Cardiac fibroblast (primary cell): ENCODE measurements around the gene AKAP13.
"Not testable (repeated sequence)": the region's sequence is repeated elsewhere in the genome, so short reads cannot be mapped to it uniquely, and the experiment has no call there.

Experiments used
- DNase-seq, 2 donors: peaks; one replicate each; pipeline versions ENCODE4 v3.0.0 to v3.0.0-alpha.2; 2010; ENCODE audit warnings: low read depth in 2 of 2
- H3K4me3 ChIP-seq, 2 donors: replicated peaks in 1 of 2; 1 replicate in 1 of 2; 2 replicates in 1 of 2; pipeline ENCODE4 v1.5.1; 2011; ENCODE audit warnings: low read depth in 2 of 2, low read length in 2 of 2, mild to moderate bottlenecking in 2 of 2, moderate library complexity in 1 of 2
- TF ChIP-seq, protein P1 (sequence below): IDR thresholded peaks from one replicate; pipeline ENCODE4 v1.5.1; 2011; ENCODE audit warnings: low read depth, mild to moderate bottlenecking, low read length, inconsistent platforms

The AKAP13 gene

DNA sequence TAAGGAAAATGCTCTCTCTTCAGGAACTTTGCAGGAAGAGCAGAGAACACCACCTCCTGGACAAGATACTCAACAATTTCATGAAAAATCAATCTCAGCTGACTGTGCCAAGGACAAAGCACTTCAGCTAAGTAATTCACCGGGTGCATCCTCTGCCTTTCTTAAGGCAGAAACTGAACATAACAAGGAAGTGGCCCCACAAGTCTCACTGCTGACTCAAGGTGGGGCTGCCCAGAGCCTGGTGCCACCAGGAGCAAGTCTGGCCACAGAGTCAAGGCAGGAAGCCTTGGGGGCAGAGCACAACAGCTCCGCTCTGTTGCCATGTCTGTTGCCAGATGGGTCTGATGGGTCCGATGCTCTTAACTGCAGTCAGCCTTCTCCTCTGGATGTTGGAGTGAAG lies 200.5 kb downstream of the AKAP13 start:
- DNase-seq = peak in 1 of 2 donors; percentile 46
- H3K4me3 ChIP-seq = peak overlapping the region in 1 of 2 donors; percentile 25
- TF ChIP-seq, protein P1, sequence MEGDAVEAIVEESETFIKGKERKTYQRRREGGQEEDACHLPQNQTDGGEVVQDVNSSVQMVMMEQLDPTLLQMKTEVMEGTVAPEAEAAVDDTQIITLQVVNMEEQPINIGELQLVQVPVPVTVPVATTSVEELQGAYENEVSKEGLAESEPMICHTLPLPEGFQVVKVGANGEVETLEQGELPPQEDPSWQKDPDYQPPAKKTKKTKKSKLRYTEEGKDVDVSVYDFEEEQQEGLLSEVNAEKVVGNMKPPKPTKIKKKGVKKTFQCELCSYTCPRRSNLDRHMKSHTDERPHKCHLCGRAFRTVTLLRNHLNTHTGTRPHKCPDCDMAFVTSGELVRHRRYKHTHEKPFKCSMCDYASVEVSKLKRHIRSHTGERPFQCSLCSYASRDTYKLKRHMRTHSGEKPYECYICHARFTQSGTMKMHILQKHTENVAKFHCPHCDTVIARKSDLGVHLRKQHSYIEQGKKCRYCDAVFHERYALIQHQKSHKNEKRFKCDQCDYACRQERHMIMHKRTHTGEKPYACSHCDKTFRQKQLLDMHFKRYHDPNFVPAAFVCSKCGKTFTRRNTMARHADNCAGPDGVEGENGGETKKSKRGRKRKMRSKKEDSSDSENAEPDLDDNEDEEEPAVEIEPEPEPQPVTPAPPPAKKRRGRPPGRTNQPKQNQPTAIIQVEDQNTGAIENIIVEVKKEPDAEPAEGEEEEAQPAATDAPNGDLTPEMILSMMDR = no peak

DNA sequence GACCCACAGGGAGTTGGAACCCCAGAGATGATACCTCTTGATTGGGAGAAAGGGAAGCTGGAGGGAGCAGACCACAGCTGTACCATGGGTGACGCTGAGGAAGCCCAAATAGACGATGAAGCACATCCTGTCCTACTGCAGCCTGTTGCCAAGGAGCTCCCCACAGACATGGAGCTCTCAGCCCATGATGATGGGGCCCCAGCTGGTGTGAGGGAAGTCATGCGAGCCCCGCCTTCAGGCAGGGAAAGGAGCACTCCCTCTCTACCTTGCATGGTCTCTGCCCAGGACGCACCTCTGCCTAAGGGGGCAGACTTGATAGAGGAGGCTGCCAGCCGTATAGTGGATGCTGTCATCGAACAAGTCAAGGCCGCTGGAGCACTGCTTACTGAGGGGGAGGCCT lies 201.1 kb downstream of the AKAP13 start:
- TF ChIP-seq, protein P1 = no peak
- DNase-seq = peak; percentile 60 to 83
- peak overlapping the region in 1 of 2 donors; percentile 56 for H3K4me3 ChIP-seq

DNA sequence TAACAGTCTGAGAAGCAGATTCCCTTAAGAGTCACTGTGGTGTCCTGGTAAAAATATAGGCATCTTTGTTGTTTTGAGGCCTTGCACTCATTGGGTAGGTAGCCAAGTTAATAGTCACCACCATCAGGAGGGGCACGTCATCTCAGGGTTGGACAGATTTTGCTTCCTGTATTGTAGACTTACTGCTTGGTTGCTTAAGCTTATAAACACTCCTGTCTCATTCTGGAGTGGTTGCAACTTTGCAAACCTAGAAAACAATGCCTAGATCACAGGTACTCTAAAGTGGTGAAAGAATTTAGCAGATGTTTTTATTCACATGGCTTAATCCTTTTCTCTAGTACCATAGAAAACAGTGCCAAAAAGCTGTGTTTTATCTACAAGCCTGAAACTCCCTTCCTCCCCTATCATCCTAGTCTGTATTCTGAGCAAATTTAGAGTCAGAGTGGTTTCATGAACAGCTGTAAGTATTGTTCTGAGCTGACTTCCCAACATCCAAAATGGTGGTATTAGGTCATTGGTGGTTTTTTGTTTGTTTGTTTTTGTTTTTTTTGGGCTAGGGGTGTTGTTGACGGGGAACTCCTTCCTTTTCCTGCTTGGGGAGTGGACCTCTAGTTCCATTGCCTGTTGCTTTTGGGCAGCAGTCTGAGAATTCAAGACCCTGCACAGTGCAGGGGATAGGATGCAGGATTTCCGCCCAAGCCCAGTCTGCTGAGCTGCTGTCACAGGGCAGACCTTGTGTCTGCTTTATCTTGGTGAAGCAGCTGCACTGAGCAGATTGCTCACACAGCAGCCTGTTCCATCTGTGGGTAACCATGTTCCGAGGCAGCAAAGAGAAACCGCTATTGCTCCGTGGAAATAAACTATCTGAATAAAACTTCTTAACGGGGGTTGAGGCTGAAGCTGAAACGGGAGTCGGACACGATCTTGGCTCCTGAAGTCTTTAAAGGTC lies 202.0 kb downstream of the AKAP13 start:
- peak overlapping the region; percentile 32 to 56 for H3K4me3 ChIP-seq
- DNase-seq = peak; percentile 87 to 94
- TF ChIP-seq, protein P1 = no peak

DNA sequence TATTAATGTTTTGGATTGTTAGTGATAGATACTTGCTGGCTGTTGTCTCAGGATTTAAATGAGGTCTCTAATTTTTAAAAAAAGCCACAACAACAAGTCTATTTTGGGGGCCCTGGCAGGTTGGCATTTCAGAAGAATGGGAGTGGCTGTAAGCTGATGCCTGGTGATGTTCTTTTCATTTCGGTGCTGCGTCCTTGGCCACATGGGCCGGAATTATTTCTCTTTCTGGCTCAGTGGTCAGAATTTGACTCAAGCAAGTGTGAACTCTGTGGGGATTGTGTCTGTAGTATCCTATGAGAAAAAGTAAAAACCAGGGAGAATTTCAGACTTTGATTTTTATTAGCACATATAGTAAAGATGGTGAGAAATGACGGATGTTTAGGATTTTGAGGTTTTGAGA lies 203.0 kb downstream of the AKAP13 start:
- peak overlapping the region; percentile 32 to 56 for H3K4me3 ChIP-seq
- DNase-seq = peak; percentile 29 to 36
- TF ChIP-seq, protein P1 = no peak

DNA sequence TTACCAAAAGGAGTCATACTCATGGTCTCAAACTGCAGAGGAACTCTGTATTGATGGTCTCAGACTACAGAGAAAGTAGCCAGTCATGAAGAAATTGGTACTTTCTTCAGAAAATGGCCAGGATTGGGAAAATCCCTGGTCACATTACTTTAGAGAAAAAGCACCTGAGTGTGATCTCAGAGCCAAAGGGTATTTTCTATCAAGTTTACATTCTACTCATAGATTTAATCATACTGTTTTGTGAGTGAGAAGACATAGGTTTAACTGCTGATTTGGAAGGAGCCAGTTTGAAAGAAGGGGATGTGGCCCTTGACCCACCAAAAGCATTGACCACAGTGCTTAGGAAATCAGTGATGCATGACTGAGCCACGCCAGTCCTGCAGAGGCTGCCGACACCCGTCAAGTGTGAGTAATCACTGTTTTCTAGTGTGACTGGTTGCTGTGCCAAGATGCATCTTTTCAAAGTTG lies 203.6 kb downstream of the AKAP13 start:
- DNase-seq = peak; percentile 35 to 88
- TF ChIP-seq, protein P1 = no peak
- H3K4me3 ChIP-seq = peak overlapping the region; percentile 5 to 56

DNA sequence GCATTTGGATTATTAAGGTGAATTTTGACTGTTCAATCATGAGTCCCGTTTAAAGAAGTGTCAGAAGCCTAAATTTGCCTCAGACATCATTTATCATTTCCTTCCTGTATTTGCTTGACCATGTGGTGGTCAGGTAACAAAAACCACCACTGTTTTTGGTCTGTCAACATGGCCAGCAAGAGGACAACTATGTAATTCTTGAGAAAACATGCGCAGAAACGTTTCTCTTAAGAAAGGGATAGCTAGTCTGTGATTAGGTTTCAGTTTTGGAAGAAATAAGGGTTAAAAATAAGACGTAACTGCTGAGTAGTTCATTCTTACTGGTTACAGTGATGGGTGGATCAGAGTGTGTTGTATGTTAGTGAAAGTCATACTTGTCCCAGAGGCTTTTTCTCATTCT lies 204.5 kb downstream of the AKAP13 start:
- no peak overlapping the region for H3K4me3 ChIP-seq
- no peak for DNase-seq
- TF ChIP-seq, protein P1 = no peak

DNA sequence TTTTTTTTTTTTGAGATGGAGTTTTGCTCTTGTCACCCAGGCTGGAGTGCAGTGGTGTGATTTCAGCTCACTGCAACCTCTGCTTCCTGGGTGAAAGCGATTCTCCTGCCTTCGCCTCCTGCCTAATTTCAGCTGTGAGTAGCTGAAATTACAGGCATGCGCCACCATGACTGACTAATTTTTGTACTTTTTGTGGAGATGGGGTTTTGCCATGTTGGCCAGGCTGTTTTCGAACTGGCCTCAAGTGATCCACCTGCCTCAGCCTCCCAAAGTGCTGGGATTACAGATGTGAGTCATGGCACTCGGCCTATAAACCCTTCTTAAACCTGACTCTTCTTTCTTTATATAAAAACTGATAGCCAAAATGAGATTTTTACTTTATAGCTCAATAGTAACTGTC lies 205.8 kb downstream of the AKAP13 start:
- not testable (repeated sequence) for DNase-seq, H3K4me3 ChIP-seq
